Neuronal stem cell (in vitro differentiated cells): ENCODE results near the gene NKAP.
"Not testable (repeated sequence)": the region's sequence is repeated elsewhere in the genome, so short reads cannot be mapped to it uniquely, and the experiment has no call there.

Source experiments
- DNase-seq: peaks from one replicate; pipeline ENCODE4 v3.0.0-alpha.2; 2013; ENCODE audit warnings: low spot score
- H2AFZ ChIP-seq: one replicate; pipeline ENCODE4 v1.6.1; 2013; ENCODE audit warnings: mild to moderate bottlenecking, low read length, inconsistent platforms
- H2AK5ac ChIP-seq: 2 replicates; pipeline ENCODE4 v1.6.1; 2013; ENCODE audit warnings: low read depth, mild to moderate bottlenecking, inconsistent platforms, low read length, moderate library complexity, mixed read lengths
- H2BK120ac ChIP-seq: 2 replicates; pipeline ENCODE4 v1.6.1; 2013; ENCODE audit warnings: low read depth, mild to moderate bottlenecking, inconsistent platforms, low read length, moderate library complexity, mixed read lengths
- H2BK12ac ChIP-seq: one replicate; pipeline ENCODE4 v1.6.1; 2013; ENCODE audit warnings: low read length, inconsistent platforms
- H2BK15ac ChIP-seq: 2 replicates; pipeline ENCODE4 v1.6.1; 2013; ENCODE audit warnings: mild to moderate bottlenecking, low read length, inconsistent platforms, mixed read lengths
- H2BK5ac ChIP-seq: one replicate; pipeline ENCODE4 v1.6.1; 2013; ENCODE audit warnings: inconsistent platforms, mild to moderate bottlenecking, low read length, moderate library complexity
- H3K14ac ChIP-seq: one replicate; pipeline ENCODE4 v1.6.1; 2013; ENCODE audit warnings: low read length, inconsistent platforms
- H3K18ac ChIP-seq: 2 replicates; pipeline ENCODE4 v1.6.1; 2013; ENCODE audit warnings: low read length, inconsistent platforms
- H3K23ac ChIP-seq: 2 replicates; pipeline ENCODE4 v1.6.1; 2013; ENCODE audit warnings: low read depth, mild to moderate bottlenecking, mixed read lengths, low read length, inconsistent platforms; ENCODE audit not compliant: poor library complexity
- H3K27ac ChIP-seq: replicated peaks from 3 replicates; pipeline ENCODE4 v1.5.1; 2013; ENCODE audit warnings: low read length, inconsistent platforms
- H3K27me3 ChIP-seq, 3 experiments: 2 replicates each; pipeline ENCODE4 v1.6.1; 2013; ENCODE audit warnings: low read length in 3 of 3, mild to moderate bottlenecking in 2 of 3, inconsistent platforms in 1 of 3, low read depth in 1 of 3, mixed read lengths in 1 of 3, moderate library complexity in 1 of 3; ENCODE audit not compliant: control insufficient read depth in 3 of 3, insufficient read depth in 3 of 3
- H3K36me3 ChIP-seq, 2 donors: replicated peaks in 1 of 2; 2 replicates each; pipeline ENCODE4 v1.6.1; 2013; ENCODE audit warnings: low read length in 2 of 2; ENCODE audit not compliant: control insufficient read depth in 2 of 2, insufficient read depth in 2 of 2
- H3K4ac ChIP-seq: 2 replicates; pipeline ENCODE4 v1.6.1; 2013; ENCODE audit warnings: inconsistent platforms, mild to moderate bottlenecking, low read length, moderate library complexity
- H3K4me1 ChIP-seq, 2 donors: 1 replicate in 1 of 2; 2 replicates in 1 of 2; pipeline ENCODE4 v1.6.1; 2013; ENCODE audit warnings: low read length in 2 of 2, low read depth in 1 of 2; ENCODE audit not compliant: control insufficient read depth in 2 of 2, insufficient read depth in 1 of 2
- H3K4me2 ChIP-seq: one replicate; pipeline ENCODE4 v1.6.1; 2013; ENCODE audit warnings: mild to moderate bottlenecking, low read length, inconsistent platforms; ENCODE audit not compliant: insufficient read depth, poor library complexity, severe bottlenecking
- H3K4me3 ChIP-seq, 2 donors: 2 replicates each; pipeline ENCODE4 v1.5.1; 2013; ENCODE audit warnings: low read length in 2 of 2, mild to moderate bottlenecking in 2 of 2, inconsistent platforms in 1 of 2, moderate library complexity in 1 of 2
- H3K79me1 ChIP-seq: one replicate; pipeline ENCODE4 v1.6.1; 2013; ENCODE audit warnings: low read depth, mild to moderate bottlenecking, inconsistent platforms, low read length, moderate library complexity
- H3K9ac ChIP-seq: one replicate; pipeline ENCODE4 v1.6.1; 2013; ENCODE audit warnings: mild to moderate bottlenecking, low read depth, low read length, inconsistent platforms; ENCODE audit not compliant: poor library complexity
- H3K9me3 ChIP-seq, 2 donors: replicated peaks in 1 of 2; 2 replicates each; pipeline versions ENCODE3 to v1.6.1; 2013; ENCODE audit warnings: low read length in 2 of 2, mild to moderate bottlenecking in 2 of 2, inconsistent platforms in 1 of 2, low read depth in 1 of 2, mixed read lengths in 1 of 2, moderate library complexity in 1 of 2; ENCODE audit not compliant: control insufficient read depth in 2 of 2, insufficient read depth in 1 of 2
- H4K8ac ChIP-seq: one replicate; pipeline ENCODE4 v1.6.1; 2013; ENCODE audit warnings: low read depth, mild to moderate bottlenecking, inconsistent platforms, low read length, moderate library complexity
- H4K91ac ChIP-seq: one replicate; pipeline ENCODE4 v1.6.1; 2013; ENCODE audit warnings: low read length, low read depth, mild to moderate bottlenecking, inconsistent platforms; ENCODE audit not compliant: poor library complexity
- WGBS, 2 donors: extraction: QIAGEN DNeasy Blood & Tissue Kit; methylation state at CpG; one replicate each; pipeline ENCODE4 v1.1.7; 2013; ENCODE audit warnings: missing lambda C conversion rate in 2 of 2, mixed read lengths in 1 of 2; ENCODE audit not compliant: insufficient read length in 2 of 2, insufficient replicate concordance in 1 of 2; ENCODE audit errors: extremely low coverage in 2 of 2; 5-methylcytosine and 5-hydroxymethylcytosine counted together

The NKAP gene

GRCh38 chrX:119982145-119982544 lies 38.6 kb upstream of the NKAP start:
- Histone ChIP-seq H2BK120ac (no peak overlapping the region), H2BK12ac (no peak overlapping the region), H2AK5ac (no peak overlapping the region), H2BK15ac (no peak overlapping the region), H3K27ac (no peak overlapping the region), H3K18ac (no peak overlapping the region), H2BK5ac (no peak overlapping the region), H3K4me2 (no peak overlapping the region), H3K79me1 (no peaks in the 10 kb centered on the region), H3K4me3 (no peak overlapping the region), H3K23ac (no peak overlapping the region), H3K4ac (no peak overlapping the region), H3K9me3 (no peaks in the 10 kb centered on the region), H3K14ac (no peak overlapping the region), H3K27me3 (peaks cover 0 to 13% (median 0%) of the 10 kb centered on the region in 3 experiments), H4K8ac (no peak overlapping the region), H3K9ac (no peak overlapping the region), H3K4me1 (no peaks in the 10 kb centered on the region), H4K91ac (no peak overlapping the region), H2AFZ (no peak overlapping the region), H3K36me3 (no peaks in the 10 kb centered on the region)
- DNase-seq, result no peak
- WGBS, 2 donors, result no CpG with 5 or more reads among the region's 3 CpGs

GRCh38 chrX:119981286-119982070 lies 37.9 kb upstream of the NKAP start:
- Histone ChIP-seq H2AK5ac (no peak overlapping the region), H3K4me3 (no peak overlapping the region), H3K4me1 (no peaks in the 10 kb centered on the region), H3K27ac (no peak overlapping the region), H2AFZ (no peak overlapping the region), H2BK12ac (no peak overlapping the region), H4K91ac (no peak overlapping the region), H2BK5ac (no peak overlapping the region), H3K4ac (no peak overlapping the region), H4K8ac (no peak overlapping the region), H3K14ac (no peak overlapping the region), H3K27me3 (peaks cover 0 to 13% (median 0%) of the 10 kb centered on the region in 3 experiments), H3K9ac (no peak overlapping the region), H2BK15ac (no peak overlapping the region), H3K4me2 (no peak overlapping the region), H3K36me3 (no peaks in the 10 kb centered on the region), H3K23ac (no peak overlapping the region), H3K9me3 (no peaks in the 10 kb centered on the region), H2BK120ac (no peak overlapping the region), H3K18ac (no peak overlapping the region), H3K79me1 (no peaks in the 10 kb centered on the region)
- no peak for DNase-seq
- WGBS, 2 donors, result no CpG with 5 or more reads among the region's 15 CpGs

DNA sequence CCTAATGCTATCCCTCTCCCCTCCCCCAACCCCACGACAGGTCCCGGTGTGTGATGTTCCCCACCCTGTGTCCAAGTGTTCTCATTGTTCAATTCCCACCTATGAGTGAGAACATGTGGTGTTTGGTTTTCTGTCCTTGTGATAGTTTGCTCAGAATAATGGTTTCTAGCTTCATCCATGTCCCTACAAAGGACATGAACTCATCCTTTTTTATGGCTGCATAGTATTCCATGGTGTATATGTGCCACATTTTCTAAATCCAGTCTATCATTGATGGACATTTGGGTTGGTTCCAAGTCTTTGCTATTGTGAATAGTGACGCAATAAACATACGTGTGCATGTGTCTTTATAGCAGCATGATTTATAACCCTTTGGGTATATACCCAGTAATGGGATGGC lies 33.6 kb upstream of the NKAP start:
- not testable (repeated sequence) for H2BK15ac ChIP-seq, H2AK5ac ChIP-seq

GRCh38 chrX:119971184-119971583 lies 27.6 kb upstream of the NKAP start:
- H3K27ac ChIP-seq, result no peak overlapping the region
- no peaks in the 10 kb centered on the region for H3K36me3 ChIP-seq
- H3K4me2 ChIP-seq, result no peak overlapping the region
- H2AFZ ChIP-seq, result no peak overlapping the region
- no peak overlapping the region for H2AK5ac ChIP-seq
- no peak overlapping the region for H3K18ac ChIP-seq
- DNase-seq, result no peak
- no peak overlapping the region for H3K4me3 ChIP-seq
- no peaks in the 10 kb centered on the region for H3K9me3 ChIP-seq
- no peak overlapping the region for H2BK15ac ChIP-seq
- no peaks in the 10 kb centered on the region for H3K79me1 ChIP-seq
- no peak overlapping the region for H3K14ac ChIP-seq
- H3K9ac ChIP-seq, result no peak overlapping the region
- no peak overlapping the region for H2BK5ac ChIP-seq
- H2BK12ac ChIP-seq, result no peak overlapping the region
- H4K8ac ChIP-seq, result no peak overlapping the region
- no peaks in the 10 kb centered on the region for H3K4me1 ChIP-seq
- H3K23ac ChIP-seq, result no peak overlapping the region
- no peak overlapping the region for H4K91ac ChIP-seq
- no CpG with 5 or more reads among the region's 5 CpGs for WGBS, 2 donors
- no peaks in the 10 kb centered on the region for H3K27me3 ChIP-seq
- no peak overlapping the region for H2BK120ac ChIP-seq
- no peak overlapping the region for H3K4ac ChIP-seq

More for the DNA sequence above, 33.6 kb upstream of the NKAP start:
- H2BK120ac ChIP-seq, H3K14ac ChIP-seq, H3K27ac ChIP-seq, H2BK12ac ChIP-seq, H3K9ac ChIP-seq, H2AFZ ChIP-seq, H2BK5ac ChIP-seq, H3K4me1 ChIP-seq, H3K27me3 ChIP-seq, H3K4ac ChIP-seq, H4K91ac ChIP-seq, H3K9me3 ChIP-seq, H3K4me2 ChIP-seq, H3K18ac ChIP-seq, H3K4me3 ChIP-seq, H3K23ac ChIP-seq, DNase-seq, H3K79me1 ChIP-seq, H4K8ac ChIP-seq, H3K36me3 ChIP-seq: not testable (repeated sequence)
- WGBS, 2 donors, result no CpG with 5 or more reads among the region's 4 CpGs
